Memory B cell (primary cell): ENCODE measurements around the gene RGS6.

Experiments used
- ATAC-seq: fragments of 150-1000 bp; cut with Tn5 transposase; 2 replicates; pipeline ENCODE4 v1.10.0; 2021; ENCODE audit warnings: low read depth, mild to moderate bottlenecking, moderate library complexity
- DNase-seq, 2 donors: peaks; one replicate each; pipeline ENCODE4 v3.0.0; 2022; ENCODE audit warnings: low spot score in 2 of 2
- H3K27ac Mint-ChIP-seq: one replicate; pipeline ENCODE4 v1.8.0; 2022; ENCODE audit warnings: mild to moderate bottlenecking, moderate library complexity, mixed read lengths
- H3K27me3 Mint-ChIP-seq: one replicate; pipeline ENCODE4 v1.8.0; 2022; ENCODE audit warnings: mixed read lengths
- H3K36me3 Mint-ChIP-seq: one replicate; pipeline ENCODE4 v1.8.0; 2022; ENCODE audit warnings: mild to moderate bottlenecking, mixed read lengths
- H3K4me1 Mint-ChIP-seq: one replicate; pipeline ENCODE4 v1.8.0; 2022; ENCODE audit warnings: mixed read lengths
- H3K4me3 Mint-ChIP-seq: one replicate; pipeline ENCODE4 v1.8.0; 2022; ENCODE audit warnings: mild to moderate bottlenecking, moderate library complexity, mixed read lengths
- H3K9me3 Mint-ChIP-seq: one replicate; pipeline ENCODE4 v1.8.0; 2022; ENCODE audit warnings: mixed read lengths

The RGS6 gene

DNA sequence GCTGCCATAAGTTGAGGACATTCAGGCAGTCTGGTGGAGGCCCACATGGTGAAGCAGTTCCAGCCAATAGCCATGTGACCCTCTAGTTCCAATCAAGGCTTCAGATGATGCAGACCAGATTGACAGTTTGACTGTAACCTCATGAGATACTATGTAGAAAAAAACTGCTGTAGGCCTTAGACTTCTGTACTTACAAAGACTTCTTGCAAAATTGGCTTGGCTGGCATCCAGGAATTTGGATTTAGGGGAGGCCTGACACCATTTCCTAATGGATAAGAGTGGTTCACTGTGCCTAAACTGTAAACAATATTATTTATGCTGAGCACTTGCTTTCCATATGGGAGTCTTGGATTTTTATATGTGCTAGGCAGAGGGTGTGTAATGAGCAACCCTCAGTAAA is 76.4 kb downstream of the RGS6 start:
- no peak for ATAC-seq
- Mint-ChIP-seq H3K36me3 (no peaks in the 10 kb centered on the region), H3K27me3 (no peaks in the 10 kb centered on the region), H3K4me3 (no peak overlapping the region), H3K27ac (no peak overlapping the region), H3K9me3 (no peaks in the 10 kb centered on the region), H3K4me1 (no peaks in the 10 kb centered on the region)
- no peak for DNase-seq

DNA sequence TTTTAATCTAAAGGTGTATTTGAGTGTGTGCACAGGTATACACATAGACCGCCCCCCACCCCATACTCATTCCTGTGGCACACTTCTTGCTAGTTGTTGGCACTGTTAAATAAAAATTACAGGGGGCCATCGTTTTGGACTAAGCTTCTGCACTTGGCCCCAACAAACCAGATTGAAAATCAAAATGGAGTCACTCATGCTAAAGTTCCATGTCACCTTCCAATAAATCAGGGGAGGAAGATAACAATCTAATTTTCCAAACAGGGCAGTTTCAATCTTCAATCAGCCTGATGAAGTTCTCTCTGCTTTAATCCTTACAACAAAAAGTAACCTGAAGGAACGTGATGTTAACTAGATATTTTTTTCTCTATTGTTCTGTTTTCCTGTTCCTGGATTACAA is 78.2 kb downstream of the RGS6 start:
- no peak for DNase-seq
- Mint-ChIP-seq H3K27ac (no peak overlapping the region), H3K36me3 (no peaks in the 10 kb centered on the region), H3K9me3 (no peaks in the 10 kb centered on the region), H3K4me1 (no peaks in the 10 kb centered on the region), H3K27me3 (no peaks in the 10 kb centered on the region), H3K4me3 (no peak overlapping the region)
- ATAC-seq = no peak

DNA sequence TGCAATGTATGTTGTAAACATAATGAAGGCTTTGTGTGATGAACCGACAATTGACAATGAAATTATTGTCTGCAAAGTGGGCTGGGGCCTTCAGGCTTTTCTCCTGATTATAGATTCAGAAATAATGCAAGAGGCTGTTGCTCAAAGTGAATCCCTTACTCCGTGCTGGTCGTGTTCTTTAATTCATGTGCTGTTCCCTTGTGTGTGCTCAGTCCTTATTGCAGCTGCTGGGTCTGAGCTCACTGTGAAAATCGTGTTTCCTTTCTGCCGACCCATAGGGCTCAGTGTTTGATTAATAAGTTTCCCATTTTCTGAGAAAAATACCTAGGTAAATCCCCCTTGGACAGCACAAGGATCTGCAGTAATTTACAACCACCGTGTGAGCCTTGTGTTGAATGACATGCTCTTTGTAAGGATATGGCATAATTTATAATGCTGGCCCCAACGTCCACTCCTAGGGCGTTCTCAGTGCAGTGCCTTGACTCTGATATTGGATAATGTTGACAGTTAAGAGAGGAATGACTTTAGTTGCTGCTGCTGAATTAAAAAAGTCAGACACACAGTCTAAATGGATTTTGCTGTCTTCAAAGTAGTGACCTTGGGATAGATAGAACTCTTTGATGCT is 81.6 kb downstream of the RGS6 start:
- Mint-ChIP-seq H3K9me3 (no peaks in the 10 kb centered on the region), H3K27me3 (peaks cover 2% of the 10 kb centered on the region), H3K4me1 (no peaks in the 10 kb centered on the region), H3K4me3 (no peak overlapping the region), H3K36me3 (no peaks in the 10 kb centered on the region), H3K27ac (no peak overlapping the region)
- DNase-seq = no peak
- no peak for ATAC-seq

DNA sequence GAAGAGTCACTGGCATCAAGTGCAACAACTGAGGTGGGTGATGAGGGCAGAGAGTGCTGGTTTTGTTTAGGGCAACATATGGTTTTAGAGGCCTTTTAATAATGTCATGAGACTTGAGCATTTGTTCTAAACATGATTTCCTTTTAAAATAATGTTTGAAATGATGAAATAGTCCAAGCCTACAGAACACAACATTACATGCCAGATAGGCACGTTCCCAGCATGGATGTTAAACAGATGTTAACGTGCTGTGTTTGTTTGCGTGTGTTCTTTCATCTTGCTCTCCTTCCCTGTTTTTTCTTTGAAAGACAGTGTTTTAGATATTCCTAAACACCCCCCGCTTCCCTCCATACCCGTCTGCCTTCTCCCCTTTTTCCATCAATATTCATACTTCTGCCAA is 82.3 kb downstream of the RGS6 start:
- no peak overlapping the region for H3K4me3 Mint-ChIP-seq
- H3K9me3 Mint-ChIP-seq = no peaks in the 10 kb centered on the region
- ATAC-seq (no peak), DNase-seq (no peak)
- no peak overlapping the region for H3K27ac Mint-ChIP-seq
- no peaks in the 10 kb centered on the region for H3K4me1 Mint-ChIP-seq
- no peaks in the 10 kb centered on the region for H3K36me3 Mint-ChIP-seq
- peaks cover 2% of the 10 kb centered on the region for H3K27me3 Mint-ChIP-seq

DNA sequence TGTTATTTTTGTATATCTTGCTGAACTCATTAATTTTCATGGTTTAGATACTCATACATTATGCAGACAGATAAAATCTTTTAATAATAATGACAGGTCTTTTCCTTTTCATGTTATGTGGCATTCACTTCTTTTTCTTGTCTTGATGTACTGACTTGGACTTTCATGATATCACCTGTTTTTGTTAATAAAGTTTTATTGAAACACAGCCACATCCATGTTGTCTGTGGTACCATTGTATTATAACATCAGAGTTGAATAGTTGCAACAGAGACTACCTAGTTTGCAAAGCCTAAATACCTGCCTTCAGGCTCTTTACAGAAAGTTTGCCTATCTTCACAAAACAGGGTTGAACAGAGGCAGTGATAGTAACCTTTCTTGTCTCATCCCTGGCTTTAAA is 85.1 kb downstream of the RGS6 start:
- Mint-ChIP-seq H3K9me3 (no peaks in the 10 kb centered on the region), H3K36me3 (no peaks in the 10 kb centered on the region), H3K4me1 (no peaks in the 10 kb centered on the region), H3K27me3 (peaks cover 6% of the 10 kb centered on the region), H3K4me3 (no peak overlapping the region), H3K27ac (no peak overlapping the region)
- no peak for DNase-seq
- ATAC-seq = no peak

DNA sequence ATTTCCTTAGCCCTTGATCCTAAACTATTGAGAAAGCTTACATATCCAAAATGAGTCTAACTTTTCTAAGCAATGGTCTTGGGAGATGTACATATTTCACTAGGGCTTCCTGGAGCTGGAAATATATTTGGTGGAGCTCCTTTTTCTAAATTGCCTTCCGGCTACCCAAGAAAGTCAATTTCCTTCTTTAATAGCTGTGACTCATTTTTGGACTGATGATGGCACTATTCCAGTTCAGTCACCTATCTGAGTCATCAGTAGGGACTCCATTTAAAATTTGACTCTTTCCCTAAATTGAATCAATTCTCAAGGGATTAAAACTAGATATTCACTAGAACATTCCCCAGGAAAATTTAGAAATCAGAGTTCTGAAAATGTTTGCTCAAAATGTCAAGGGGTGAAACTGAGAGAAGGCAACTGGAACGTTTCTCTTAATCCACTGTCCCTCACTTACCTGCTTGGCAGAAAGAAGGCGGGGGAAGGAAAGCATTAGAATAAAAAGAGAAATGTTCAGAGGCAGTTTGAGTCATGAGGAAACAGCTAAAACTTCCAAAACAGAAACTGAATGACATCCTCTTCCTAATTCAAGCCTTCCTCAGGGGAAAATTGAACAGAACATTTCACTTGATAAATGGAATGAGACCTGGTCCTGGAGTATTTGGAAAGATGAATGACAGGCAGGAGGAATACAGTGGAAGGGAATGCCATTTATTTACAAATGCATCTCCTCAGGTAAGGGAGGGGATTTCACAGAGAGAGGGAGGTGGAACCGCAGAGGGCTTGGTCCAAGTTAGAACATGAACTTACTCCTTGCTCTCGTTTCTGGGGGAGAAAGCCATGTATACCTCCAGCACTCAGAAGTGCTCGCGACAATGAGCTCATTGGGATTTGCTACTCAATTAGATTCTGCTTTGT is 91.2 kb downstream of the RGS6 start:
- ATAC-seq (no peak), DNase-seq (no peak)
- Mint-ChIP-seq H3K9me3 (no peaks in the 10 kb centered on the region), H3K4me1 (no peaks in the 10 kb centered on the region), H3K27ac (no peak overlapping the region), H3K4me3 (no peak overlapping the region), H3K27me3 (peaks cover 17% of the 10 kb centered on the region), H3K36me3 (no peaks in the 10 kb centered on the region)

DNA sequence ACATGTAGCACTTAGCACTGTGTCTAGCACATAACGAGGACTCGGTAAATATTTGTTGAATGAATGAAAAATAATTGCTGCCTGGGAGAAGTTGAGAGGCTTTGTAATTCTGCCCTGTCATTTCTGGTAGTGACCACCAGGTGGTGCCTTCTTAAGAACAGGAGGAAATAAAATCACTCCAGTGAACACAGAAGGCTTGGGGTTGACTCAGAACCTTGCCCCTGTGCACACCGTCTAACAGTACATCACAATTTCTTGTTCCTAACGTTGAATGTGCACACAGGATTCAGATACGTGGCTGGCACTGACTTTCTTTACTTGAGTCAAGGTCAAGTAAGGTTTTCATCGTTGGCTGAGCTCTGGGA is 91.8 kb downstream of the RGS6 start:
- ATAC-seq (peak; percentile 34), DNase-seq (peak in 1 of 2 donors; percentile 11)
- no peak overlapping the region for H3K27ac Mint-ChIP-seq
- H3K4me3 Mint-ChIP-seq = no peak overlapping the region
- no peaks in the 10 kb centered on the region for H3K36me3 Mint-ChIP-seq
- no peaks in the 10 kb centered on the region for H3K4me1 Mint-ChIP-seq
- peaks cover 15% of the 10 kb centered on the region for H3K27me3 Mint-ChIP-seq
- no peaks in the 10 kb centered on the region for H3K9me3 Mint-ChIP-seq

DNA sequence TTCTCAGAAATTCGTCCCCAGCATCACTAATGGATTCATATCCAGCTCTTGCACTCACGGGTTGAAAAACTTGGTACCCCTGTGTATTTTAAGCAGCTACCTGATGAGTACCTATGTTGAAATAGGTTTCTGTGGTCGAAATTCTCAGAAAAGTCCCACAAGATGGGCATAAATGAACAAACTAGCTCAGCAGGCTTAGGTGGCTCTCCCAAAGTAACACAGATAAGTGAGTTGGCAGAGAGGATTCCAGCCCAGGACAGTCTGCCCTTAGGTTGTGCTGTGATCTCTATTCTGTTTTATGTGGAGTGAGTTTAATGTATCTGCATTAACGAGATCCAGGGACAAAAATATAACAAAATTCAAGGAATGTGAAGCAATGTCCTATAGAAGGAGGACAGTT is 92.3 kb downstream of the RGS6 start:
- Mint-ChIP-seq H3K36me3 (no peaks in the 10 kb centered on the region), H3K4me1 (no peaks in the 10 kb centered on the region), H3K27ac (no peak overlapping the region), H3K4me3 (no peak overlapping the region), H3K27me3 (peaks cover 17% of the 10 kb centered on the region), H3K9me3 (no peaks in the 10 kb centered on the region)
- no peak for ATAC-seq
- no peak for DNase-seq

DNA sequence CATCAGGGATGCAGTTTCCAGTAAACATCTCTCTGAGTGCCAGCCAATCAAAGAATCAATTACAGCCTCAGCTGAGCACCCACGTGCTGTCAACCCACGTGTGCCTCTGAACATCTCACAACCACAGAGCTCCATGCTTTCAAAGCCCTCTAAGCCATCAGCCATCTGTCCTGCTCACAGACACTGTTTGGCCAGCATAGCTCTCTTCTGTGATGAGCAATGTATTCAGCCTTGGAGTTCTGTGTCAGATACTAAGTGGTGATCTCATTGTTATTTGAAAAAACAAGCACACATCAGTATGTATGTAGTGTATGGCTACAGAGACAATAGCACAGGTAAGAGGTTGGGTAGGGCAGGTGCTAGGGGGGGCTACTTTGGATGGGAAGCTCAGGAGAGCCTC is 94.3 kb downstream of the RGS6 start:
- Mint-ChIP-seq H3K4me1 (no peaks in the 10 kb centered on the region), H3K27ac (no peak overlapping the region), H3K4me3 (no peak overlapping the region), H3K36me3 (no peaks in the 10 kb centered on the region), H3K9me3 (peaks cover 3% of the 10 kb centered on the region), H3K27me3 (peaks cover 13% of the 10 kb centered on the region)
- ATAC-seq (no peak), DNase-seq (no peak)

DNA sequence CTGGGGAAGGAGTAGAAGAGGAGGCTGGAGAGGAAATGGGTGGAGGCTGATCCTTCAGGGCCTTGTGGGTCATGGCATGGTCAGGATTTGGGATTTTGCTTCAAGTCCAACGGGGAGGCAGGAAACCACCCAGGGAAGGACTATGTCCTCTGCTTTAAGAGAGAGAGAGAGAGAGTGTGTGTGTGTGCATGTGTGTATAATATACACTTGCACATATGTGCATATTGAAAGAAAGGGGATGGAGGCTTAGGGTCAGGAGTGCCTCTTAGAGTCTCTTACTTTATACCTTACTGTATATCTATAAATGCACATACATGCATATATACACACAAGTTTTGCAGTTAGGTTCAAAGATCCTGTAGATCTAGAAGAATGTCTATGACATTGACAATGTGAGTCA is 94.8 kb downstream of the RGS6 start:
- Mint-ChIP-seq H3K4me3 (no peak overlapping the region), H3K27ac (no peak overlapping the region), H3K4me1 (no peaks in the 10 kb centered on the region), H3K9me3 (peaks cover 3% of the 10 kb centered on the region), H3K27me3 (peaks cover 13% of the 10 kb centered on the region), H3K36me3 (no peaks in the 10 kb centered on the region)
- ATAC-seq (no peak), DNase-seq (no peak)

DNA sequence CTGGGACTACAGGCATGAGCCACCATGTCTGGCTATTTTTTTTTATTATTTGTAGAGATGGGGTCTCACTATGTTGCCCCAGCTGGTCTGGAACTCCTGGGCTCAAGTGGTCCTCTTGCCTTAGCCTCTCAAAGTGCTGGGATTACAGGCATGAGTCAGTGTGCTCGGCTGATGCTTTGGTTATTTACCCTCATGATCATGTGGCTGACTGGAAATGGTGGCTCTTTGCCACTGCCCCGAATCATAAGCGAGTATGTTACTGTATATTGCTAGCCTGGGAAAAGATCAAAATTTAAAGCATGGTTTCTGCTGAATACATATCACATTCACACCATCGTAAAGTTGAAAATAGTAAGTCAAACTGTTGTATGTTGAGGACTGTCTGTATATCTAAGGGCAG is 101.1 kb downstream of the RGS6 start:
- DNase-seq = no peak
- Mint-ChIP-seq H3K9me3 (peaks cover 3% of the 10 kb centered on the region), H3K4me1 (no peaks in the 10 kb centered on the region), H3K4me3 (no peak overlapping the region), H3K36me3 (no peaks in the 10 kb centered on the region), H3K27me3 (peaks cover 4% of the 10 kb centered on the region), H3K27ac (no peak overlapping the region)
- ATAC-seq = no peak

DNA sequence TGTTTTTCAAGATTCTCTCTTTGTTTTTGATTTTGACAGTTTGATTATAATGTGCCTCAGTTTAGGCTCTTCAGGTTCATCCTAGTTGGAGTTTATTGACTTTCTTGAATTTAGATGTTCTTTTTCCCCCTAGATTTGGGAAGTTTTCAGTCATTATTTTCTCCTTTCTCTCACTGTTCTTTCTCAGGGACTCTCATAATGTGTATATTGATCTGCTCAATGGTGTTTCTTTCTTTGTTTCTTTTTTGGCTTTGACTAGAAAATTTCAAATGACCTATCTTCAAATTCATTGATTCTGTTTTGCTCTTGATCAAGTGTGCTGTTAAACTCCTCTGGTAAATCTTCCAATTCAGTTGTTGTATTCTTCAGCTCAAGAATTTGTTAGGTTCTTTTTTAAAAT is 108.3 kb downstream of the RGS6 start:
- Mint-ChIP-seq H3K4me1 (no peaks in the 10 kb centered on the region), H3K9me3 (peaks cover 13% of the 10 kb centered on the region), H3K27ac (no peak overlapping the region), H3K36me3 (peaks cover 2% of the 10 kb centered on the region), H3K4me3 (no peak overlapping the region), H3K27me3 (peaks cover 8% of the 10 kb centered on the region)
- no peak for ATAC-seq
- DNase-seq = no peak

DNA sequence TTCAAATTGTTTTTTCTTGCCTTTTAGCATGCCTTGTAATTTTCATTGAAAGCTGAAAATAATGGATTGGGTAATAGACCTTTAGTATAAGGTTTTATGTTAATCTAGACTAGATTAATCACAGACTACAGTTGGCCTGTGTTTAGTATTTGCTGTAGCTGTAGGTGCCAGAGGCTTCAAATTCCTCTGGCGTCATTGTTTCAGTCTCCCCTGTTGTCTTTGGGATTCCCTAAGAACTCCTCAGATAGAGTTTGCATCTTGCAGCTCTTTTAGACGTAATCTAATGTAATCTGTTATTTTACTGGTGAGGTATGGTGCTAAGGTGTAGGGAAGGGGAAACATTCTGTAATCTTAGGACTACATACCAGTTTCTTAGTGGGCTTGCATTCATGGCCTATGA is 113.0 kb downstream of the RGS6 start:
- no peak for ATAC-seq
- DNase-seq = no peak
- Mint-ChIP-seq H3K27ac (no peak overlapping the region), H3K9me3 (peaks cover 7% of the 10 kb centered on the region), H3K36me3 (peaks cover 2% of the 10 kb centered on the region), H3K4me3 (no peak overlapping the region), H3K4me1 (no peaks in the 10 kb centered on the region), H3K27me3 (peaks cover 6% of the 10 kb centered on the region)

DNA sequence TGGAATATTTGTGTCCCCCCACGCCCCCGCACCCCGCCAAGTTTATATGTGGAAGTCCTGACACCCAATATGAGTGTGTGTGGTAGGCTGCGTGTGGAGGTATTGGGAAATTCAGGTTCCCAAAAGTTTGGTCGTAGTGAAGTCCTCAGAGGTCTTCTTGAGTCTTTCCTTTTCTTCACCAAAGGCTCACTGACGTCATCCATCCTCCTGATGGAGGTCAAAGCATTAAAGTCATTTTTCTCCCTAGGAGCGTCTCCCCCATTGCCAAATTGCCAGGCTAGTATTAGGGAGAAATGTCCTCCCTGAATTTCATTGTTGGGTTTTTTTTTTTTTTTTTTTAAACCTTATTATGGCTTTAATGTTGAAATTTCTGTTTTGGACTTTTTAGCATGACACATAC is 113.7 kb downstream of the RGS6 start:
- no peaks in the 10 kb centered on the region for H3K36me3 Mint-ChIP-seq
- DNase-seq (no peak), ATAC-seq (no peak)
- no peak overlapping the region for H3K27ac Mint-ChIP-seq
- peaks cover 3% of the 10 kb centered on the region for H3K9me3 Mint-ChIP-seq
- H3K4me3 Mint-ChIP-seq = no peak overlapping the region
- H3K4me1 Mint-ChIP-seq = no peaks in the 10 kb centered on the region
- peaks cover 8% of the 10 kb centered on the region for H3K27me3 Mint-ChIP-seq

DNA sequence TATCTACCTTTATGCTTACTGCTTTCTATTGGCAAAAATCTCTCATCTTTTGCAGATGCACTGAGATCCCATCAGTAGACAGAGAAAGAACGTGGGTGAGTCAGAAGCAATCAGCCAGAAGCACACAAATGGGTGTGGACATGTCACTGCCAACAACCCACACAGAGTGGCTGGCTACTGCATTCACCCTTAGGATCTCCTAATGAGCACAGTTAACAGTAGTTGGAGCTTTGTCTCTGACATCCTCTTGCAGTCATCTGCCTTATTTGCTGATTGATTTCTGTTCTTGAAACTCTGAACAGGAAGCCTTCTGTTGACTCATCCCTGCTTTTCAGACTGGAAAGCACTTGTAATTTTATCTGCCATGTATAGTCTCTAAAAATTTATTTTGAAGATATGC is 117.2 kb downstream of the RGS6 start:
- Mint-ChIP-seq H3K4me1 (no peaks in the 10 kb centered on the region), H3K4me3 (no peak overlapping the region), H3K36me3 (no peaks in the 10 kb centered on the region), H3K9me3 (no peaks in the 10 kb centered on the region), H3K27ac (no peak overlapping the region), H3K27me3 (peaks cover 7% of the 10 kb centered on the region)
- DNase-seq = no peak
- no peak for ATAC-seq
